ENCODE data around the gene COL1A2. TPM values are rescaled to one million over a fixed set of nuclear protein-coding genes. Genes with fewer than 3 reads are reported as not detected.

Gene COL1A2
- total RNA-seq, 1 experiment from 2014 or later: 144 TPM

- TF ChIP-seq EZH2 (IDR thresholded peaks at IDR 0.05; ENCODE audit: borderline replicate concordance, low read depth, low read length, poor library complexity, severe bottlenecking): no peak
- TF ChIP-seq CTCF (conservative IDR thresholded peaks at IDR 0.05; ENCODE audit: low read depth, low read length): no peak
- ChIA-PET POLR2A (ENCODE audit: low non-redundant PET) (no interaction called here), CTCF (interaction anchor here (0.6 to 2.4 kb wide), 2 partner anchors 47 to 98 kb away, joined by 3 to 111 read pairs; no protein-coding TSS in a partner anchor)
- Histone ChIP-seq H3K36me3 (ENCODE audit: insufficient read depth, low read length, poor library complexity, severe bottlenecking) (peaks cover 6% of the 10 kb centered on the region), H3K4me3 (ENCODE audit: low read depth, low read length, poor library complexity, severe bottlenecking) (no peak overlapping the region), H3K4me1 (ENCODE audit: insufficient read depth, low read length, poor library complexity, severe bottlenecking) (peaks cover 16% of the 10 kb centered on the region), H3K9me3 (ENCODE audit: low read depth, low read length, poor library complexity, severe bottlenecking) (no peaks in the 10 kb centered on the region), H3K27ac (ENCODE audit: low read depth, low read length, poor library complexity, severe bottlenecking) (no peak overlapping the region), H3K27me3 (replicated peaks; ENCODE audit: insufficient read depth, low read depth, low read length, poor library complexity) (no peaks in the 10 kb centered on the region)
- peak; percentile 6 for DNase-seq (ENCODE audit: low spot score)
- intact Hi-C loops (cut with micrococcal nuclease; ENCODE audit: unreplicated experiment): loop anchor here (2.0 to 10.0 kb wide), 4 partner anchors 19 to 679 kb away; partner anchors contain the start of gene GNGT1
- BruUV-seq (replicated peaks): no TSS peak
Observed at GRCh38 chr7:94393246-94394108, 1.2 kb upstream of the COL1A2 start.

GRCh38 chr7:94394109-94394436, 622 bp upstream of the COL1A2 start:
- intact Hi-C loops (cut with micrococcal nuclease; ENCODE audit: unreplicated experiment): loop anchor here (2.0 to 10.0 kb wide), 4 partner anchors 19 to 679 kb away; partner anchors contain the start of gene GNGT1
- Histone ChIP-seq H3K36me3 (ENCODE audit: insufficient read depth, low read length, poor library complexity, severe bottlenecking) (peaks cover 12% of the 10 kb centered on the region), H3K27me3 (replicated peaks; ENCODE audit: insufficient read depth, low read depth, low read length, poor library complexity) (no peaks in the 10 kb centered on the region), H3K9me3 (ENCODE audit: low read depth, low read length, poor library complexity, severe bottlenecking) (no peaks in the 10 kb centered on the region), H3K27ac (ENCODE audit: low read depth, low read length, poor library complexity, severe bottlenecking) (peak overlapping the region; percentile 62), H3K4me1 (ENCODE audit: insufficient read depth, low read length, poor library complexity, severe bottlenecking) (peaks cover 16% of the 10 kb centered on the region), H3K4me3 (ENCODE audit: low read depth, low read length, poor library complexity, severe bottlenecking) (peak overlapping the region; percentile 55)
- TF ChIP-seq CTCF (conservative IDR thresholded peaks at IDR 0.05; ENCODE audit: low read depth, low read length) (no peak), EZH2 (IDR thresholded peaks at IDR 0.05; ENCODE audit: borderline replicate concordance, low read depth, low read length, poor library complexity, severe bottlenecking) (no peak)
- ChIA-PET CTCF (interaction anchor here (0.6 to 2.4 kb wide), 3 partner anchors 48 to 105 kb away, joined by 3 to 111 read pairs (median 86); no protein-coding TSS in a partner anchor), POLR2A (ENCODE audit: low non-redundant PET) (no interaction called here)
- DNase-seq (ENCODE audit: low spot score): peak; percentile 15
- BruUV-seq (replicated peaks): no TSS peak

- peak overlapping the region; percentile 62 for H3K27ac ChIP-seq (ENCODE audit: low read depth, low read length, poor library complexity, severe bottlenecking)
- DNase-seq (ENCODE audit: low spot score): peak; percentile 92
- ChIA-PET CTCF (interaction anchor here (0.6 to 2.4 kb wide), 16 partner anchors 21 to 1082 kb away, joined by 3 to 111 read pairs (median 4); partner anchors contain the start of gene SGCE), POLR2A (ENCODE audit: low non-redundant PET) (interaction anchor here (0.6 to 0.7 kb wide), 2 partner anchors 45 to 97 kb away, joined by 3 to 4 read pairs; no protein-coding TSS in a partner anchor)
- TF ChIP-seq EZH2 (IDR thresholded peaks at IDR 0.05; ENCODE audit: borderline replicate concordance, low read depth, low read length, poor library complexity, severe bottlenecking) (no peak), CTCF (conservative IDR thresholded peaks at IDR 0.05; ENCODE audit: low read depth, low read length) (peak; percentile 90)
- intact Hi-C loops (cut with micrococcal nuclease; ENCODE audit: unreplicated experiment): loop anchor here (1.0 to 10.0 kb wide), 6 partner anchors 21 to 681 kb away; partner anchors contain the start of gene GNGT1
- H3K9me3 ChIP-seq (ENCODE audit: low read depth, low read length, poor library complexity, severe bottlenecking): no peaks in the 10 kb centered on the region
- BruUV-seq (replicated peaks): TSS peak; percentile 86
- no peaks in the 10 kb centered on the region for H3K27me3 ChIP-seq (replicated peaks; ENCODE audit: insufficient read depth, low read depth, low read length, poor library complexity)
- peak overlapping the region; percentile 55 for H3K4me3 ChIP-seq (ENCODE audit: low read depth, low read length, poor library complexity, severe bottlenecking)
- peaks cover 25% of the 10 kb centered on the region for H3K36me3 ChIP-seq (ENCODE audit: insufficient read depth, low read length, poor library complexity, severe bottlenecking)
- peaks cover 27% of the 10 kb centered on the region for H3K4me1 ChIP-seq (ENCODE audit: insufficient read depth, low read length, poor library complexity, severe bottlenecking)
Observed at GRCh38 chr7:94395141-94396036, 694 bp downstream of the COL1A2 start.
